BJ (cell line): ENCODE results near the gene RTL10. TPM values are rescaled to one million over a fixed set of nuclear protein-coding genes. Genes with fewer than 3 reads are reported as not detected.

Experiments
- CTCF ChIA-PET: fragments of 350-600 bp; formaldehyde crosslinking; extraction: SDS; loops from one replicate; lab custom pipeline; 2021; ENCODE audit warnings: antibody characterized with exemption, inconsistent platforms; lab: Yijun Ruan, JAX
- POLR2A ChIA-PET: fragments of 300-600 bp; sonication (Branson Sonifier 250); formaldehyde crosslinking; extraction: SDS; loops from one replicate; lab custom pipeline; 2021; ENCODE audit warnings: antibody characterized with exemption; lab: Charles Lee
- DNase-seq: peaks from one replicate; pipeline ENCODE4 v3.0.0-alpha.2; 2011; ENCODE audit warnings: low read depth
- H3K27me3 ChIP-seq: 2 replicates; pipeline ENCODE4 v1.6.0; 2011; ENCODE audit warnings: low read length; ENCODE audit not compliant: control insufficient read depth, insufficient read depth
- H3K36me3 ChIP-seq: 2 replicates; pipeline ENCODE4 v1.5.1; 2011; ENCODE audit warnings: low read length; ENCODE audit not compliant: control insufficient read depth, insufficient read depth
- H3K4me3 ChIP-seq: 2 replicates; pipeline ENCODE4 v1.5.1; 2011; ENCODE audit warnings: low read depth, mild to moderate bottlenecking, control low read depth, low read length
- CTCF ChIP-seq: IDR thresholded peaks from 2 replicates; pipeline ENCODE4 v1.5.1; 2011; ENCODE audit warnings: low read depth, mild to moderate bottlenecking, control low read depth, inconsistent platforms, low read length, moderate library complexity; ENCODE audit not compliant: insufficient read depth
- polyA plus RNA-seq: library from polyadenylated mRNA; depleted of rRNA; stranded (reverse); fragments of >200 nt; gene quantifications from 2 replicates; pipeline ENCODE4 v1.2.3, GENCODE V29; 2011

Gene RTL10
- polyA plus RNA-seq, 1 experiment: 18.9 TPM

DNA sequence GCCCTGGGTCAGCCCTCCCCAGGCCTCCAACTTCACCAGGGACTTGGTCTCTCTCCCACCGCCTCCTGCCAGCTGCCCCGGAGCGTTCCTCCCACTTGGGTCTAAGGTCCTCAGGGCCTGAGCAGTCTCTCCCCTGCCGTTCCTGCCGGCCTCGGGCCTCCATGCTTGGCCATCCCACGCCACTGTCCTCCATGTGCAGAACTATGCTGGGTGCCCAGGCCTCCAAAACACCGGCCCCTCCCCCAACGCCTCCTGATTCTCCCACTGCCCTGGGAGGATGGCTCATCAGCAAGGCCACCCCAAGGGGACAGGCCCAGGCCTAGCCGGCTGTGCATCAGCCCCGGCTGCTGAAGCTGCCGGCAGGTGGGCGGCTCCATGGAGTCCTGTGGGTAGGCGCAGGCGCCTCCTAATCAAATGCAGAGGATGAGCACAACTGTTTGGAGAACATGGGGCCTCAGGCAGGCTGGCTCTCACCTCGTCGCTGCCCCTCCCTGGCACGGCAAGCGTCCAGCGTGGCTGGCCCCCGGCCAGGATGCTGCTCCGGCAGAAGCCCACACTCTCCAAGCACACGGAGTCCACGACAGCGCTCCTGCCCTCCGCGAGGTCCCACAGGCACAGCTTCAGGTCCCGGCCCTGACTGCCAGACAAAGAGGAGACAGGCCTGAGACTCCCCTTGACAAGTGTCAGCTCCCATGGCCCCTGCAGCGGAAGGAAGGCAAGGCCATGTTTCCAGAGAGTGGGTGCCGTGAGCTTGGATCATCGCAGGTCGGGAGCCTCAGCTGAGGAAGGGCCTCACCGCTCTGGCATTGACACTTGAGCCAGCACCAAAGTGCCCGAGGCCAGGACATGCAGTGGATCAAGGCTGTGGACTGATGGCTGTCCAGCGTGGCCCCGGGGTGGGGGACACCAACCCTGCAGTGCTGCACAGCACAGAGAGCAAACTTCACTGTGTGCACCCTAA is 42.6 kb downstream of the RTL10 start:
- Histone ChIP-seq H3K36me3 (no peaks in the 10 kb centered on the region), H3K4me3 (no peak overlapping the region), H3K27me3 (no peaks in the 10 kb centered on the region)
- ChIA-PET CTCF (interaction anchor here (0.5 to 3.2 kb wide), 3 partner anchors 12 to 77 kb away, joined by 3 to 13 read pairs (median 3); no protein-coding TSS in a partner anchor), POLR2A (no interaction called here)
- no peak for TF ChIP-seq CTCF
- DNase-seq: no peak

DNA sequence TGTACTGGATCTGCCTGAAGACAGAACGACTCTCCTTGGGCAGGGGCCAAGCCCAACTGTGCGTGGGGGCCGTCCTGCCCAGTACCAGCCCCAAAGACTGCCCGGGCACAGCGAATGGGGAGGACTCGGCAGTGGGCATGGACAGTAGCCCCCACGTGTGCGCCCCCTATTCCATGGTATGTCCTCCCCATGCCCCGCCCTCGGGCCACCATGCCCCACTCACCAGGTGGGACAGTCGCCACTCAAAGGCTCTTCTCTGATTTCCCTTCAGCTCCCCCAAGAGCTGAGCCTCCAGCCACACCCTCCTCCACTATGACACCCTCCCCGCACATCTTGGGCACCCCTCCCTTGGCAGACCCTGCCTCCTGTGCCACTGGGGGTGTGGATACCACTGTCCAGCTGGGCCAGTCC is 43.5 kb downstream of the RTL10 start:
- ChIA-PET POLR2A (interaction anchor here (0.9 kb wide), 1 partner anchor 20 kb away, joined by 3 read pairs; no protein-coding TSS in a partner anchor), CTCF (interaction anchor here (0.6 to 3.2 kb wide), 3 partner anchors 11 to 78 kb away, joined by 3 to 13 read pairs (median 3); no protein-coding TSS in a partner anchor)
- no peak for TF ChIP-seq CTCF
- Histone ChIP-seq H3K27me3 (no peaks in the 10 kb centered on the region), H3K36me3 (no peaks in the 10 kb centered on the region), H3K4me3 (no peak overlapping the region)
- no peak for DNase-seq

- ChIA-PET CTCF (interaction anchor here (0.7 to 3.2 kb wide), 2 partner anchors 10 to 38 kb away, joined by 3 to 13 read pairs; no protein-coding TSS in a partner anchor), POLR2A (interaction anchor here (0.9 kb wide), 1 partner anchor 21 kb away, joined by 3 read pairs; no protein-coding TSS in a partner anchor)
- DNase-seq: no peak
- Histone ChIP-seq H3K4me3 (no peak overlapping the region), H3K27me3 (no peaks in the 10 kb centered on the region), H3K36me3 (no peaks in the 10 kb centered on the region)
- TF ChIP-seq CTCF: no peak
Measured at GRCh38 chr22:19810381-19811201, 44.1 kb downstream of the RTL10 start.

DNA sequence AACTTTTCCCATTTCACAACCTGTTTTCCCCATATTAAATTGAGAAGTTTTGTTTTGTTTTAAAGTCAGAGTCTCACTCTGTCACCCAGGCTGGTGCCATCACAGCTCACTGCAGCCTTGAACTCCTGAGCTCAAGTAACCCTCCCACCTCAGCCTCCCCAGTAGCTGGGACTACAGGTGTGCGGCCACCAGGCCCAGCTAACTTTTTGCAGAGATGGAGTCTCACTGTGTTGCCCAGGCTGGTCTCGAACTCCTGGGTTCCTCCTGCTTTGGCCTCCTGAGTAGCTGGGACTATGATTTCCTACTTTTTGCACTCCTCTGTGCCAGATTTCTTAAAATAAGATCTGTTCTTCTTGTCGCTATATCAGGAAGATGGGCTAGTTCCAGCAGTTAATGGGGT is 44.9 kb downstream of the RTL10 start:
- Histone ChIP-seq H3K4me3 (no peak overlapping the region), H3K27me3 (no peaks in the 10 kb centered on the region), H3K36me3 (no peaks in the 10 kb centered on the region; the same call in 1 of the 2 replicates)
- no peak for TF ChIP-seq CTCF
- CTCF ChIA-PET: interaction anchor here (3.2 kb wide), 1 partner anchor 10 kb away, joined by 13 read pairs; no protein-coding TSS in a partner anchor
- DNase-seq: no peak
- POLR2A ChIA-PET: no interaction called here
